Measurements from ENCODE around the gene MRTFA.

GRCh38 chr22:40586781-40587180 is 49.7 kb downstream of the MRTFA start:
- no peak for TF ChIP-seq CTCF (IDR thresholded peaks at IDR 0.05)
- no peak for TF ChIP-seq POLR2A (IDR thresholded peaks at IDR 0.05)
